IPS-18c (cell line): ENCODE measurements around the gene TEX19.

Source experiments
- H3K4me3 ChIP-seq: 2 replicates; pipeline ENCODE4 v1.7.0; 2013; ENCODE audit warnings: low read depth, mild to moderate bottlenecking, low read length, moderate library complexity; ENCODE audit not compliant: insufficient read depth
- H3K9me3 ChIP-seq: one replicate; pipeline ENCODE4 v1.6.1; 2013; ENCODE audit warnings: mild to moderate bottlenecking, low read length, moderate library complexity; ENCODE audit not compliant: control insufficient read depth, insufficient read depth

The TEX19 gene

GRCh38 chr17:82320140-82320840 lies 38.8 kb upstream of the TEX19 start:
- Histone ChIP-seq H3K9me3 (no peaks in the 10 kb centered on the region), H3K4me3 (no peak overlapping the region)

GRCh38 chr17:82320956-82321927 lies 37.8 kb upstream of the TEX19 start:
- Histone ChIP-seq H3K9me3 (no peaks in the 10 kb centered on the region), H3K4me3 (no peak overlapping the region)

GRCh38 chr17:82321947-82322466 lies 37.0 kb upstream of the TEX19 start:
- H3K4me3 ChIP-seq = no peak overlapping the region

GRCh38 chr17:82322526-82323453 lies 36.3 kb upstream of the TEX19 start:
- no peaks in the 10 kb centered on the region for H3K9me3 ChIP-seq
- no peak overlapping the region for H3K4me3 ChIP-seq

More at GRCh38 chr17:82321947-82322466, 37.0 kb upstream of the TEX19 start:
- H3K9me3 ChIP-seq = no peaks in the 10 kb centered on the region

- no peak overlapping the region for H3K4me3 ChIP-seq
- H3K9me3 ChIP-seq = no peaks in the 10 kb centered on the region
Observed at GRCh38 chr17:82323514-82324234, 35.4 kb upstream of the TEX19 start.

GRCh38 chr17:82324566-82325285 lies 34.3 kb upstream of the TEX19 start:
- H3K9me3 ChIP-seq = no peaks in the 10 kb centered on the region
- no peak overlapping the region for H3K4me3 ChIP-seq

GRCh38 chr17:82325286-82326180 lies 33.5 kb upstream of the TEX19 start:
- Histone ChIP-seq H3K9me3 (no peaks in the 10 kb centered on the region), H3K4me3 (no peak overlapping the region)

- Histone ChIP-seq H3K4me3 (no peak overlapping the region), H3K9me3 (no peaks in the 10 kb centered on the region)
Observed at GRCh38 chr17:82327289-82327688, 31.8 kb upstream of the TEX19 start.

- Histone ChIP-seq H3K9me3 (no peaks in the 10 kb centered on the region), H3K4me3 (no peak overlapping the region)
Observed at GRCh38 chr17:82327757-82328140, 31.3 kb upstream of the TEX19 start.

GRCh38 chr17:82328141-82328993 lies 30.7 kb upstream of the TEX19 start:
- Histone ChIP-seq H3K9me3 (no peaks in the 10 kb centered on the region), H3K4me3 (no peak overlapping the region)

- Histone ChIP-seq H3K9me3 (no peaks in the 10 kb centered on the region), H3K4me3 (no peak overlapping the region)
Observed at GRCh38 chr17:82328994-82329507, 30.0 kb upstream of the TEX19 start.

GRCh38 chr17:82329683-82330321 lies 29.2 kb upstream of the TEX19 start:
- H3K9me3 ChIP-seq = no peaks in the 10 kb centered on the region

GRCh38 chr17:82330322-82331239 lies 28.5 kb upstream of the TEX19 start:
- H3K4me3 ChIP-seq = no peak overlapping the region

More at GRCh38 chr17:82329683-82330321, 29.2 kb upstream of the TEX19 start:
- no peak overlapping the region for H3K4me3 ChIP-seq

More at GRCh38 chr17:82330322-82331239, 28.5 kb upstream of the TEX19 start:
- no peaks in the 10 kb centered on the region for H3K9me3 ChIP-seq
